ENCODE results near the gene RPL7L1.

The RPL7L1 gene

GRCh38 chr6:42923666-42924065 lies 44.2 kb downstream of the RPL7L1 start:
- DNase-seq (ENCODE audit: low read depth in 1 of 2, low spot score in 1 of 2): peak in 1 of 2 experiments; percentile 79
- Histone ChIP-seq H3K27ac (replicated peaks) (no peak overlapping the region), H3K27me3 (ENCODE audit: insufficient read depth, poor library complexity, severe bottlenecking) (no peaks in the 10 kb centered on the region), H3K4me3 (replicated peaks; ENCODE audit: insufficient read depth, low read length) (no peak overlapping the region)
- 0 out of 2 replicates have a peak, but pooled peaks have one; percentile 40 for TF ChIP-seq SPI1 (IDR thresholded peaks at IDR 0.05; ENCODE audit: borderline replicate concordance, low read depth)
- TF ChIP-seq POLR2AphosphoS5 (IDR thresholded peaks at IDR 0.05; ENCODE audit: low read depth): no peak
- no peak for TF ChIP-seq REST (IDR thresholded peaks at IDR 0.05; ENCODE audit: insufficient replicate concordance, low read depth)

- no peak overlapping the region for H3K4me3 ChIP-seq (replicated peaks; ENCODE audit: insufficient read depth, low read length)
- H3K27ac ChIP-seq (replicated peaks): no peak overlapping the region
- no peak for TF ChIP-seq SPI1 (IDR thresholded peaks at IDR 0.05; ENCODE audit: borderline replicate concordance, low read depth)
- no peak for TF ChIP-seq POLR2AphosphoS5 (IDR thresholded peaks at IDR 0.05; ENCODE audit: low read depth)
- no peak for TF ChIP-seq CTCF (IDR thresholded peaks at IDR 0.05; ENCODE audit: insufficient read depth, low read length)
- no peak for TF ChIP-seq REST (IDR thresholded peaks at IDR 0.05; ENCODE audit: insufficient replicate concordance, low read depth)
- no peak for TF ChIP-seq GABPA (IDR thresholded peaks at IDR 0.05; ENCODE audit: low read depth)
- no peak for DNase-seq (ENCODE audit: low read depth in 1 of 2, low spot score in 1 of 2)
- no peaks in the 10 kb centered on the region for H3K27me3 ChIP-seq (ENCODE audit: insufficient read depth, poor library complexity, severe bottlenecking)
These were observed 45.9 kb downstream of the RPL7L1 start for GRCh38 chr6:42925248-42925857.

GRCh38 chr6:42928986-42929820 lies 49.8 kb downstream of the RPL7L1 start, which contains the start of gene CNPY3:
CNPY3 (plus strand) TSS chr6:42929480; CDS start chr6:42929571, 91 bp downstream.
- Histone ChIP-seq H3K4me3 (replicated peaks; ENCODE audit: insufficient read depth, low read length) (peak within 1 kb of the TSS; percentile 86), H3K27me3 (ENCODE audit: insufficient read depth, poor library complexity, severe bottlenecking) (no peaks in the 10 kb centered on the region)
- TF ChIP-seq GABPA (IDR thresholded peaks at IDR 0.05; ENCODE audit: low read depth) (peak; percentile 89), CTCF (IDR thresholded peaks at IDR 0.05; ENCODE audit: insufficient read depth, low read length) (no peak), REST (IDR thresholded peaks at IDR 0.05; ENCODE audit: insufficient replicate concordance, low read depth) (no peak), SPI1 (IDR thresholded peaks at IDR 0.05; ENCODE audit: borderline replicate concordance, low read depth) (peak; percentile 22; the same call in 1 of the 2 replicates), POLR2AphosphoS5 (IDR thresholded peaks at IDR 0.05; ENCODE audit: low read depth) (peak; percentile 39; the same call in 1 of the 2 replicates)

More at GRCh38 chr6:42928986-42929820, 49.8 kb downstream of the RPL7L1 start, which contains the start of gene CNPY3:
- peak within 1 kb of the TSS; percentile 95 for H3K27ac ChIP-seq (replicated peaks)
- DNase-seq (ENCODE audit: low read depth in 1 of 2, low spot score in 1 of 2): peak; percentile 96 to 99
